Panc1 (cell line): ENCODE data around the gene TPRG1L. TPM values are rescaled to one million over a fixed set of nuclear protein-coding genes. Genes with fewer than 3 reads are reported as not detected.

Experiments used
- ATAC-seq: fragments of 200-7000 bp; cut with Tn5 transposase; 2 replicates; pipeline ENCODE4 v1.9.1; 2020; ENCODE audit warnings: mild to moderate bottlenecking, moderate library complexity
- BruUV-seq: library from RNA; stranded (reverse); fragments of 400-500 nt; replicated peaks from 2 replicates; lab custom pipeline; 2021; lab: Mats Ljungman, UMichigan
- CTCF ChIA-PET: fragments of 300-600 bp; sonication (Branson Sonifier 250); formaldehyde crosslinking; loops from one replicate; lab custom pipeline; 2022; ENCODE audit warnings: antibody characterized with exemption; lab: Charles Lee
- POLR2A ChIA-PET: fragments of 300-600 bp; sonication (Branson Sonifier 250); formaldehyde crosslinking; loops from one replicate; lab custom pipeline; 2022; ENCODE audit warnings: antibody characterized with exemption; lab: Charles Lee
- DNase-seq: peaks from one replicate; pipeline ENCODE4 v3.0.0-alpha.2; 2010; ENCODE audit warnings: low read depth, low spot score
- H3K27ac ChIP-seq: 2 replicates; pipeline ENCODE4 v1.5.1; 2011; ENCODE audit warnings: mild to moderate bottlenecking, low read length, inconsistent platforms
- H3K27me3 ChIP-seq: fragments of 200-500 bp; sonication (Bioruptor generic); 2 replicates; pipeline ENCODE4 v1.6.0; 2014; ENCODE audit warnings: low read length, inconsistent platforms; ENCODE audit not compliant: control insufficient read depth, insufficient read depth
- H3K36me3 ChIP-seq: fragments of 200-500 bp; sonication (Bioruptor generic); 2 replicates; pipeline ENCODE4 v1.5.1; 2014; ENCODE audit warnings: inconsistent platforms, mild to moderate bottlenecking, low read length, moderate library complexity; ENCODE audit not compliant: control insufficient read depth, insufficient read depth
- H3K4me1 ChIP-seq: 2 replicates; pipeline ENCODE4 v1.5.1; 2011; ENCODE audit warnings: inconsistent platforms, mild to moderate bottlenecking, low read length, moderate library complexity; ENCODE audit not compliant: control insufficient read depth, insufficient read depth
- H3K4me3 ChIP-seq, 2 experiments: 2 replicates each; pipeline ENCODE4 v1.5.1; 2011 to 2012; ENCODE audit warnings: low read depth in 2 of 2, low read length in 2 of 2, mild to moderate bottlenecking in 2 of 2, inconsistent platforms in 1 of 2, moderate library complexity in 1 of 2
- H3K9me3 ChIP-seq: fragments of 200-500 bp; sonication (Bioruptor generic); 2 replicates; pipeline ENCODE4 v1.5.1; 2014; ENCODE audit warnings: low read depth, mild to moderate bottlenecking, inconsistent platforms, low read length, moderate library complexity; ENCODE audit not compliant: control insufficient read depth, insufficient read depth
- POLR2AphosphoS5 ChIP-seq: IDR thresholded peaks from 2 replicates; pipeline ENCODE4 v1.6.1; 2012; ENCODE audit warnings: mild to moderate bottlenecking, low read depth, low read length, moderate library complexity
- SIN3A ChIP-seq: IDR thresholded peaks from 2 replicates; pipeline ENCODE4 v1.6.1; 2012; ENCODE audit warnings: low read depth, mild to moderate bottlenecking, low read length, moderate library complexity, borderline replicate concordance; ENCODE audit not compliant: insufficient read depth
- TCF7L2 ChIP-seq: IDR thresholded peaks from 2 replicates; pipeline ENCODE4 v1.6.1; 2011; ENCODE audit warnings: mild to moderate bottlenecking, low read depth, low read length, inconsistent platforms
- in situ Hi-C: cut with HindIII; loops from 2 replicates; pipeline ENCODE4 v1.10.0; 2016; ENCODE audit warnings: low sequenced_read_pairs, low pct_unique_long_range_greater_than_20kb
- intact Hi-C: fragments of 100-400 bp; cut with micrococcal nuclease; formaldehyde crosslinking; loops from one replicate; pipeline ENCODE4 v1.10.0; 2022; ENCODE audit not compliant: unreplicated experiment
- total RNA-seq: library from RNA; stranded (reverse); gene quantifications from one replicate; pipeline ENCODE4 v1.2.1, GENCODE V29; 2021; ENCODE audit not compliant: unreplicated experiment
- TF ChIP-seq, protein P1 (sequence below): fragments of 450-650 bp; IDR thresholded peaks from 2 replicates; pipeline ENCODE4 v1.5.1; 2017; ENCODE audit warnings: mild to moderate bottlenecking
- TF ChIP-seq, protein P2 (sequence below), 2 experiments: IDR thresholded peaks; 2 replicates each; pipeline ENCODE4 v1.6.1; 2011 to 2012; ENCODE audit warnings: low read depth in 2 of 2, control low read depth in 1 of 2, low read length in 1 of 2, mild to moderate bottlenecking in 1 of 2, moderate library complexity in 1 of 2; ENCODE audit not compliant: insufficient read depth in 1 of 2

TPRG1L gene
- total RNA-seq, 1 experiment from 2014 or later = 57.5 TPM

- Histone ChIP-seq H3K27me3 (no peaks in the 10 kb centered on the region), H3K27ac (no peak overlapping the region), H3K36me3 (peaks cover 3% of the 10 kb centered on the region; the same call in 1 of the 2 replicates), H3K9me3 (no peaks in the 10 kb centered on the region), H3K4me3 (no peak overlapping the region), H3K4me1 (no peaks in the 10 kb centered on the region)
- ATAC-seq (no peak), DNase-seq (no peak)
- TF ChIP-seq, protein P1, sequence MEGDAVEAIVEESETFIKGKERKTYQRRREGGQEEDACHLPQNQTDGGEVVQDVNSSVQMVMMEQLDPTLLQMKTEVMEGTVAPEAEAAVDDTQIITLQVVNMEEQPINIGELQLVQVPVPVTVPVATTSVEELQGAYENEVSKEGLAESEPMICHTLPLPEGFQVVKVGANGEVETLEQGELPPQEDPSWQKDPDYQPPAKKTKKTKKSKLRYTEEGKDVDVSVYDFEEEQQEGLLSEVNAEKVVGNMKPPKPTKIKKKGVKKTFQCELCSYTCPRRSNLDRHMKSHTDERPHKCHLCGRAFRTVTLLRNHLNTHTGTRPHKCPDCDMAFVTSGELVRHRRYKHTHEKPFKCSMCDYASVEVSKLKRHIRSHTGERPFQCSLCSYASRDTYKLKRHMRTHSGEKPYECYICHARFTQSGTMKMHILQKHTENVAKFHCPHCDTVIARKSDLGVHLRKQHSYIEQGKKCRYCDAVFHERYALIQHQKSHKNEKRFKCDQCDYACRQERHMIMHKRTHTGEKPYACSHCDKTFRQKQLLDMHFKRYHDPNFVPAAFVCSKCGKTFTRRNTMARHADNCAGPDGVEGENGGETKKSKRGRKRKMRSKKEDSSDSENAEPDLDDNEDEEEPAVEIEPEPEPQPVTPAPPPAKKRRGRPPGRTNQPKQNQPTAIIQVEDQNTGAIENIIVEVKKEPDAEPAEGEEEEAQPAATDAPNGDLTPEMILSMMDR = no peak
- TF ChIP-seq SIN3A = no peak
- no peak for TF ChIP-seq POLR2AphosphoS5
- TF ChIP-seq TCF7L2 = no peak
- TF ChIP-seq, protein P2, sequence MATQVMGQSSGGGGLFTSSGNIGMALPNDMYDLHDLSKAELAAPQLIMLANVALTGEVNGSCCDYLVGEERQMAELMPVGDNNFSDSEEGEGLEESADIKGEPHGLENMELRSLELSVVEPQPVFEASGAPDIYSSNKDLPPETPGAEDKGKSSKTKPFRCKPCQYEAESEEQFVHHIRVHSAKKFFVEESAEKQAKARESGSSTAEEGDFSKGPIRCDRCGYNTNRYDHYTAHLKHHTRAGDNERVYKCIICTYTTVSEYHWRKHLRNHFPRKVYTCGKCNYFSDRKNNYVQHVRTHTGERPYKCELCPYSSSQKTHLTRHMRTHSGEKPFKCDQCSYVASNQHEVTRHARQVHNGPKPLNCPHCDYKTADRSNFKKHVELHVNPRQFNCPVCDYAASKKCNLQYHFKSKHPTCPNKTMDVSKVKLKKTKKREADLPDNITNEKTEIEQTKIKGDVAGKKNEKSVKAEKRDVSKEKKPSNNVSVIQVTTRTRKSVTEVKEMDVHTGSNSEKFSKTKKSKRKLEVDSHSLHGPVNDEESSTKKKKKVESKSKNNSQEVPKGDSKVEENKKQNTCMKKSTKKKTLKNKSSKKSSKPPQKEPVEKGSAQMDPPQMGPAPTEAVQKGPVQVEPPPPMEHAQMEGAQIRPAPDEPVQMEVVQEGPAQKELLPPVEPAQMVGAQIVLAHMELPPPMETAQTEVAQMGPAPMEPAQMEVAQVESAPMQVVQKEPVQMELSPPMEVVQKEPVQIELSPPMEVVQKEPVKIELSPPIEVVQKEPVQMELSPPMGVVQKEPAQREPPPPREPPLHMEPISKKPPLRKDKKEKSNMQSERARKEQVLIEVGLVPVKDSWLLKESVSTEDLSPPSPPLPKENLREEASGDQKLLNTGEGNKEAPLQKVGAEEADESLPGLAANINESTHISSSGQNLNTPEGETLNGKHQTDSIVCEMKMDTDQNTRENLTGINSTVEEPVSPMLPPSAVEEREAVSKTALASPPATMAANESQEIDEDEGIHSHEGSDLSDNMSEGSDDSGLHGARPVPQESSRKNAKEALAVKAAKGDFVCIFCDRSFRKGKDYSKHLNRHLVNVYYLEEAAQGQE (IDR thresholded peaks at IDR 0.05; ENCODE audit: insufficient read depth in 1 of 2, low read depth in 2 of 2, low read length in 1 of 2) = no peak
- ChIA-PET CTCF (no interaction called here), POLR2A (no interaction called here)
- no TSS peak for BruUV-seq
- in situ Hi-C loops (no loop called here), intact Hi-C loops (no loop called here)
Measured at GRCh38 chr1:3634059-3634800, 9.4 kb downstream of the TPRG1L start.

DNA sequence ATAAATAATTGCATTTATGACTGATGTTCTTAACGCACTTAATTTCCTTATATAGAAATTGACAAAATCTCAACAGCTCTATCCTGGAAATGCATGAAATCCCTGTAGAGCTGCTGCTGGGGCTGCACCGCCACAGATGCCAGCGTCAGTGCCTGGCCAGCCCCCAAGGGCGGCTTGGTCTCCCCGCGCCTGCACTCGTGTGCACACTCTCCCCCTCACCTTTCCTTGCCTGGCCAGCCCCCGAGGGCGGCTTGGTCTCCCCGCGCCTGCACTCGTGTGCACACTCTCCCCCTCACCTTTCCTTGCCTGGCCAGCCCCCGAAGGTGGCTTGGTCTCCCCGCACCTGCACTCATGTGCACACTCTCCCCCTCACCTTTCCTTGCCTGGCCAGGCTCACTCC lies 11.3 kb downstream of the TPRG1L start:
- no TSS peak for BruUV-seq
- peaks cover 3% of the 10 kb centered on the region; the same call in 1 of the 2 replicates for H3K36me3 ChIP-seq
- no peaks in the 10 kb centered on the region for H3K27me3 ChIP-seq
- TF ChIP-seq, protein P1 = no peak
- TF ChIP-seq TCF7L2 (no peak), SIN3A (no peak), POLR2AphosphoS5 (no peak)
- TF ChIP-seq, protein P2 (IDR thresholded peaks at IDR 0.05; ENCODE audit: insufficient read depth in 1 of 2, low read depth in 2 of 2, low read length in 1 of 2) = no peak
- intact Hi-C loops (no loop called here), in situ Hi-C loops (no loop called here)
- ChIA-PET CTCF (no interaction called here), POLR2A (no interaction called here)
- no peaks in the 10 kb centered on the region for H3K9me3 ChIP-seq
- ATAC-seq = no peak
- no peak overlapping the region for H3K4me3 ChIP-seq
- no peaks in the 10 kb centered on the region for H3K4me1 ChIP-seq
- no peak overlapping the region for H3K27ac ChIP-seq
- no peak for DNase-seq
